ENCODE results near the gene BGN.

DNA sequence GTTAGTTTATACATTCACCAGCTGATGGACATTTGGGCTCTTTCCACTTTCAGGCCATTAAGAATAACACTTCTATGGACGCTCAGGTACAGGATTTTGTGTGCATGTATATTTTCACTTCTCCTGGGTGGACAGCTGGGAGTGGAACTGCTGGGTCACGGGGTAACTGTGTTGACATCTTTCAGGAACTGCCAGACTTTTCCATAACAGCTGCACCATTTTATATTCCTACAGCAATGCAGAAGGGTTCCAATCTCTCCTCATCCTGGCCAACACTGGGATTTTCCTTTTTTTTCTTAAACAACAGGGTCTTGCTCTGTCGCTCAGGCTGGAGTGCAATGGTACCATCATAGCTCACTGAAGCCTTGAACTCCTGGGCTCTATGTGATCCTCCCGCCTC lies 36.3 kb upstream of the BGN start:
- TF ChIP-seq, protein P1, sequence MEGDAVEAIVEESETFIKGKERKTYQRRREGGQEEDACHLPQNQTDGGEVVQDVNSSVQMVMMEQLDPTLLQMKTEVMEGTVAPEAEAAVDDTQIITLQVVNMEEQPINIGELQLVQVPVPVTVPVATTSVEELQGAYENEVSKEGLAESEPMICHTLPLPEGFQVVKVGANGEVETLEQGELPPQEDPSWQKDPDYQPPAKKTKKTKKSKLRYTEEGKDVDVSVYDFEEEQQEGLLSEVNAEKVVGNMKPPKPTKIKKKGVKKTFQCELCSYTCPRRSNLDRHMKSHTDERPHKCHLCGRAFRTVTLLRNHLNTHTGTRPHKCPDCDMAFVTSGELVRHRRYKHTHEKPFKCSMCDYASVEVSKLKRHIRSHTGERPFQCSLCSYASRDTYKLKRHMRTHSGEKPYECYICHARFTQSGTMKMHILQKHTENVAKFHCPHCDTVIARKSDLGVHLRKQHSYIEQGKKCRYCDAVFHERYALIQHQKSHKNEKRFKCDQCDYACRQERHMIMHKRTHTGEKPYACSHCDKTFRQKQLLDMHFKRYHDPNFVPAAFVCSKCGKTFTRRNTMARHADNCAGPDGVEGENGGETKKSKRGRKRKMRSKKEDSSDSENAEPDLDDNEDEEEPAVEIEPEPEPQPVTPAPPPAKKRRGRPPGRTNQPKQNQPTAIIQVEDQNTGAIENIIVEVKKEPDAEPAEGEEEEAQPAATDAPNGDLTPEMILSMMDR (IDR thresholded peaks at IDR 0.05; ENCODE audit: insufficient read depth, low read depth, low read length): no peak
- TF ChIP-seq EZH2 (IDR thresholded peaks at IDR 0.05; ENCODE audit: insufficient read depth, low read length): no peak

Data from astrocyte (in vitro differentiated cells and primary cell).